ENCODE results near the gene ZNF800. TPM values are rescaled to one million over a fixed set of nuclear protein-coding genes. Genes with fewer than 3 reads are reported as not detected.

Gene ZNF800
- polyA plus RNA-seq, 1 donor from 2014 or later = 4.2 TPM

DNA sequence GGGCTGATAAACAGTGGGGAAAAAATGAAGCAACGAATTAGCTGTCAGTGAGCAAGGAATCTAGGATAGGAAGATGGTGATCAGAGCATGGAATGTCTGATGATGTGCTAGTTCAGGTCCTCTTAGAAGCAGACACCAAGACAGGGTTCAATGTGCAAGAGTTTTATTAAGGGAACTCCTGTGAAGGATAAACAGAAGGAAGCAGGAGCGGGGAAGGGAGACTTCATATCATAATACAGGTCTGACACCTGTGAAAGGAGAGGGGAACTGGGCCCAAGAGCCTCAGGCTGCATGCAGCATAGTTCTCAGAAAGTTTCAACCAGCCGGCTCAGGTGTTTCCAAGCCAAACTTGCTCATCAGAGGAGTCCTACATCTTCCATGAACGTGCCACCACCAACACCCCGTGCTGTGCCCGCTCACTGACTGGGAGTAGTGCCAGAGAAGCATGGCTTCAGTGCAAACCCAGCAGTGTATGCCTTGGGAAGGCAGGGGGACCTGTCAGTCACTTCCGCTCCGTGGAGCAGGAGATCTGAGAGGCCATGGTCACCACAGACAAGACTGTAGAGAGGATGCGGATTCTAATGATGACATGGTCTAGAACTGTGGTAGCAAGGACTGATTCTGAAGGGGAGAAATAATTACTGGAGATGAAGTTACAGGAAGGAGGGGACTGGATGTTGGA, 45.8 kb downstream of the ZNF800 start:
- no peak overlapping the region for H3K4me3 ChIP-seq (ENCODE audit: low read length)
- H3K27ac ChIP-seq (ENCODE audit: low read length) = no peak overlapping the region
- no peaks in the 10 kb centered on the region for H3K9me2 ChIP-seq (ENCODE audit: insufficient read depth, low read length)
- H3K27me3 ChIP-seq (ENCODE audit: insufficient read depth, low read depth, low read length) = peaks cover 15% of the 10 kb centered on the region
- no peaks in the 10 kb centered on the region for H4K20me1 ChIP-seq (ENCODE audit: insufficient read depth)
- no peak for TF ChIP-seq EZH2 (IDR thresholded peaks at IDR 0.05; ENCODE audit: borderline replicate concordance, insufficient read depth, low read length, poor library complexity, severe bottlenecking)
- no peak for TF ChIP-seq POLR2AphosphoS5 (IDR thresholded peaks at IDR 0.05)
- no peak for TF ChIP-seq EP300 (conservative IDR thresholded peaks at IDR 0.05; ENCODE audit: poor library complexity, severe bottlenecking)
- TF ChIP-seq MXI1 (conservative IDR thresholded peaks at IDR 0.05; ENCODE audit: poor library complexity, severe bottlenecking) = no peak
- TF ChIP-seq, protein P1, sequence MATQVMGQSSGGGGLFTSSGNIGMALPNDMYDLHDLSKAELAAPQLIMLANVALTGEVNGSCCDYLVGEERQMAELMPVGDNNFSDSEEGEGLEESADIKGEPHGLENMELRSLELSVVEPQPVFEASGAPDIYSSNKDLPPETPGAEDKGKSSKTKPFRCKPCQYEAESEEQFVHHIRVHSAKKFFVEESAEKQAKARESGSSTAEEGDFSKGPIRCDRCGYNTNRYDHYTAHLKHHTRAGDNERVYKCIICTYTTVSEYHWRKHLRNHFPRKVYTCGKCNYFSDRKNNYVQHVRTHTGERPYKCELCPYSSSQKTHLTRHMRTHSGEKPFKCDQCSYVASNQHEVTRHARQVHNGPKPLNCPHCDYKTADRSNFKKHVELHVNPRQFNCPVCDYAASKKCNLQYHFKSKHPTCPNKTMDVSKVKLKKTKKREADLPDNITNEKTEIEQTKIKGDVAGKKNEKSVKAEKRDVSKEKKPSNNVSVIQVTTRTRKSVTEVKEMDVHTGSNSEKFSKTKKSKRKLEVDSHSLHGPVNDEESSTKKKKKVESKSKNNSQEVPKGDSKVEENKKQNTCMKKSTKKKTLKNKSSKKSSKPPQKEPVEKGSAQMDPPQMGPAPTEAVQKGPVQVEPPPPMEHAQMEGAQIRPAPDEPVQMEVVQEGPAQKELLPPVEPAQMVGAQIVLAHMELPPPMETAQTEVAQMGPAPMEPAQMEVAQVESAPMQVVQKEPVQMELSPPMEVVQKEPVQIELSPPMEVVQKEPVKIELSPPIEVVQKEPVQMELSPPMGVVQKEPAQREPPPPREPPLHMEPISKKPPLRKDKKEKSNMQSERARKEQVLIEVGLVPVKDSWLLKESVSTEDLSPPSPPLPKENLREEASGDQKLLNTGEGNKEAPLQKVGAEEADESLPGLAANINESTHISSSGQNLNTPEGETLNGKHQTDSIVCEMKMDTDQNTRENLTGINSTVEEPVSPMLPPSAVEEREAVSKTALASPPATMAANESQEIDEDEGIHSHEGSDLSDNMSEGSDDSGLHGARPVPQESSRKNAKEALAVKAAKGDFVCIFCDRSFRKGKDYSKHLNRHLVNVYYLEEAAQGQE (IDR thresholded peaks at IDR 0.05; ENCODE audit: borderline replicate concordance) = no peak
- TF ChIP-seq TAF1 (IDR thresholded peaks at IDR 0.05; ENCODE audit: low read depth) = no peak
- TF ChIP-seq SMC3 (conservative IDR thresholded peaks at IDR 0.05; ENCODE audit: poor library complexity) = no peak
- TF ChIP-seq RAD21 (conservative IDR thresholded peaks at IDR 0.05) = no peak
- TF ChIP-seq, protein P2, sequence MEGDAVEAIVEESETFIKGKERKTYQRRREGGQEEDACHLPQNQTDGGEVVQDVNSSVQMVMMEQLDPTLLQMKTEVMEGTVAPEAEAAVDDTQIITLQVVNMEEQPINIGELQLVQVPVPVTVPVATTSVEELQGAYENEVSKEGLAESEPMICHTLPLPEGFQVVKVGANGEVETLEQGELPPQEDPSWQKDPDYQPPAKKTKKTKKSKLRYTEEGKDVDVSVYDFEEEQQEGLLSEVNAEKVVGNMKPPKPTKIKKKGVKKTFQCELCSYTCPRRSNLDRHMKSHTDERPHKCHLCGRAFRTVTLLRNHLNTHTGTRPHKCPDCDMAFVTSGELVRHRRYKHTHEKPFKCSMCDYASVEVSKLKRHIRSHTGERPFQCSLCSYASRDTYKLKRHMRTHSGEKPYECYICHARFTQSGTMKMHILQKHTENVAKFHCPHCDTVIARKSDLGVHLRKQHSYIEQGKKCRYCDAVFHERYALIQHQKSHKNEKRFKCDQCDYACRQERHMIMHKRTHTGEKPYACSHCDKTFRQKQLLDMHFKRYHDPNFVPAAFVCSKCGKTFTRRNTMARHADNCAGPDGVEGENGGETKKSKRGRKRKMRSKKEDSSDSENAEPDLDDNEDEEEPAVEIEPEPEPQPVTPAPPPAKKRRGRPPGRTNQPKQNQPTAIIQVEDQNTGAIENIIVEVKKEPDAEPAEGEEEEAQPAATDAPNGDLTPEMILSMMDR (IDR thresholded peaks at IDR 0.05; ENCODE audit: poor library complexity, severe bottlenecking) = no peak
- H3K79me2 ChIP-seq (replicated peaks; ENCODE audit: insufficient read depth, low read length) = no peaks in the 10 kb centered on the region
- H3F3A ChIP-seq (ENCODE audit: insufficient read depth, low read length, poor library complexity, severe bottlenecking) = no peaks in the 10 kb centered on the region
- H3K9me3 ChIP-seq (ENCODE audit: low read length) = no peaks in the 10 kb centered on the region
- H3K4me2 ChIP-seq (ENCODE audit: low read length) = no peak overlapping the region
- H3K9ac ChIP-seq (ENCODE audit: low read length) = no peak overlapping the region
- no peak overlapping the region for H2AFZ ChIP-seq (ENCODE audit: low read depth, low read length)
- no peaks in the 10 kb centered on the region for H3K36me3 ChIP-seq (ENCODE audit: insufficient read depth, low read length)

DNA sequence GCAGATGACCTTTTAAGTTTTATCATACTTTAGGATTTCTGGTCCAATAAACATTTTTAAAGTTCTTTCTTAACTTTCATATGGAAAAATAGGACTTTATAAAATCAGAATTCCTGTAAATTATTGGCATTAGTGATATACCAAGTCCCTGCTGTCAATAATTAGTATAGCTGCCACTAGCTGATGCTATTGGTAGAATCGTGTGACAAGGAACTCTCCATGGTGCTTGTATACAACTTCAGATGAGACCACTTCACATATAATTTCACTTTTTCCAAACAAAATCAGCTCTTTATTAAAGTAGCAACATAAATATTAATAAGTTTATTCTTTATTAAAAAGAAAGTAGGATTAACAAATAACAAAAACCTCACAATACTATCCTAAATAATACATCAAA, 49.9 kb downstream of the ZNF800 start:
- Histone ChIP-seq H3F3A (ENCODE audit: insufficient read depth, low read length, poor library complexity, severe bottlenecking) (no peaks in the 10 kb centered on the region), H3K27me3 (ENCODE audit: insufficient read depth, low read depth, low read length) (peaks cover 3% of the 10 kb centered on the region), H3K4me2 (ENCODE audit: low read length) (no peak overlapping the region), H3K79me2 (replicated peaks; ENCODE audit: insufficient read depth, low read length) (no peaks in the 10 kb centered on the region), H3K9me3 (ENCODE audit: low read length) (no peaks in the 10 kb centered on the region), H3K27ac (ENCODE audit: low read length) (no peak overlapping the region), H4K20me1 (ENCODE audit: insufficient read depth) (no peaks in the 10 kb centered on the region), H3K36me3 (ENCODE audit: insufficient read depth, low read length) (no peaks in the 10 kb centered on the region), H3K9me2 (ENCODE audit: insufficient read depth, low read length) (no peaks in the 10 kb centered on the region), H3K4me3 (ENCODE audit: low read length) (no peak overlapping the region), H2AFZ (ENCODE audit: low read depth, low read length) (no peak overlapping the region), H3K9ac (ENCODE audit: low read length) (no peak overlapping the region)
- TF ChIP-seq, protein P2 (IDR thresholded peaks at IDR 0.05; ENCODE audit: poor library complexity, severe bottlenecking) = no peak
- TF ChIP-seq POLR2AphosphoS5 (IDR thresholded peaks at IDR 0.05) (no peak), SMC3 (conservative IDR thresholded peaks at IDR 0.05; ENCODE audit: poor library complexity) (no peak), EZH2 (IDR thresholded peaks at IDR 0.05; ENCODE audit: borderline replicate concordance, insufficient read depth, low read length, poor library complexity, severe bottlenecking) (no peak), MXI1 (conservative IDR thresholded peaks at IDR 0.05; ENCODE audit: poor library complexity, severe bottlenecking) (no peak), TAF1 (IDR thresholded peaks at IDR 0.05; ENCODE audit: low read depth) (no peak), EP300 (conservative IDR thresholded peaks at IDR 0.05; ENCODE audit: poor library complexity, severe bottlenecking) (no peak), RAD21 (conservative IDR thresholded peaks at IDR 0.05) (no peak)
- TF ChIP-seq, protein P1 (IDR thresholded peaks at IDR 0.05; ENCODE audit: borderline replicate concordance) = no peak
